Measurements from ENCODE around the gene GADD45A.

GRCh38 chr1:67652800-67653199, 32.2 kb upstream of the GADD45A start:
- TF ChIP-seq CTCF (optimal IDR thresholded peaks at IDR 0.05 in 1 of 3, IDR thresholded peaks at IDR 0.05 in 1 of 3, conservative IDR thresholded peaks at IDR 0.05 in 1 of 3; ENCODE audit: extremely low read depth in 1 of 3, insufficient read depth in 2 of 3, low read length in 3 of 3) (no peak), EZH2 (IDR thresholded peaks at IDR 0.05; ENCODE audit: low read length) (no peak)

Measured in keratinocyte (primary cell).